DOHH2 (cell line): Measurements from ENCODE around the gene TLL2.

ENCODE experiments used
- H3F3A ChIP-seq: fragments of 200-600 bp; sonication (generic), shearing (Covaris generic); 2 replicates; pipeline ENCODE4 v1.6.0; 2016; ENCODE audit warnings: antibody characterized with exemption, mild to moderate bottlenecking; ENCODE audit not compliant: control insufficient read depth, insufficient read depth
- H3K27ac ChIP-seq: fragments of 200-600 bp; sonication (generic); 2 replicates; pipeline ENCODE4 v1.5.1; 2014; ENCODE audit warnings: low read depth, mild to moderate bottlenecking, low read length, moderate library complexity
- H3K27me3 ChIP-seq: fragments of 200-600 bp; sonication (generic); 2 replicates; pipeline ENCODE4 v1.6.1; 2014; ENCODE audit warnings: mild to moderate bottlenecking, low read length, mixed read lengths; ENCODE audit not compliant: control insufficient read depth
- H3K36me3 ChIP-seq: fragments of 200-600 bp; sonication (generic); 2 replicates; pipeline ENCODE4 v1.6.1; 2014; ENCODE audit warnings: mild to moderate bottlenecking, low read length, moderate library complexity, mixed read lengths; ENCODE audit not compliant: control insufficient read depth
- H3K4me1 ChIP-seq: fragments of 200-600 bp; sonication (generic); 2 replicates; pipeline ENCODE4 v1.6.1; 2014; ENCODE audit warnings: mild to moderate bottlenecking, low read length, mixed read lengths; ENCODE audit not compliant: control insufficient read depth
- H3K4me2 ChIP-seq: fragments of 200-600 bp; sonication (generic); 2 replicates; pipeline ENCODE4 v1.6.0; 2014; ENCODE audit warnings: mild to moderate bottlenecking, low read length, moderate library complexity
- H3K4me3 ChIP-seq: fragments of 200-600 bp; sonication (generic); 2 replicates; pipeline ENCODE4 v1.5.1; 2014; ENCODE audit warnings: mild to moderate bottlenecking, low read length, mixed read lengths
- H3K79me2 ChIP-seq: fragments of 200-600 bp; sonication (generic); 2 replicates; pipeline ENCODE4 v1.6.1; 2014; ENCODE audit warnings: mild to moderate bottlenecking, low read length, mixed read lengths; ENCODE audit not compliant: control insufficient read depth
- H3K9me2 ChIP-seq: fragments of 200-600 bp; sonication (generic); replicated peaks from 2 replicates; pipeline ENCODE4 v1.6.1; 2014; ENCODE audit warnings: mild to moderate bottlenecking, low read length, mixed read lengths; ENCODE audit not compliant: control insufficient read depth
- H3K9me3 ChIP-seq: fragments of 200-600 bp; sonication (generic); 2 replicates; pipeline ENCODE4 v1.6.1; 2014; ENCODE audit warnings: antibody characterized with exemption, low read length, mixed read lengths; ENCODE audit not compliant: control insufficient read depth, insufficient read depth
- H4K20me1 ChIP-seq: fragments of 200-600 bp; sonication (generic); 2 replicates; pipeline ENCODE4 v1.6.0; 2014; ENCODE audit warnings: low read depth, mild to moderate bottlenecking, antibody characterized with exemption, low read length, moderate library complexity; ENCODE audit not compliant: control insufficient read depth, insufficient read depth
- CTCF ChIP-seq: fragments of 200-600 bp; sonication (generic); IDR thresholded peaks from one replicate; pipeline ENCODE4 v1.5.1; 2014; ENCODE audit warnings: antibody characterized with exemption, mild to moderate bottlenecking, low read depth, low read length; ENCODE audit not compliant: poor library complexity, severe bottlenecking
- EZH2phosphoT487 ChIP-seq: fragments of 200-600 bp; sonication (generic); IDR thresholded peaks from 2 replicates; pipeline ENCODE4 v1.6.1; 2017; ENCODE audit warnings: borderline replicate concordance, mild to moderate bottlenecking, antibody characterized with exemption, low read length, moderate library complexity, mixed read lengths

TLL2 gene

GRCh38 chr10:96453856-96454583, 59.7 kb downstream of the TLL2 start:
- no peak overlapping the region for H3K4me2 ChIP-seq
- TF ChIP-seq CTCF (no peak), EZH2phosphoT487 (no peak)
- H3K9me2 ChIP-seq, result no peaks in the 10 kb centered on the region
- no peaks in the 10 kb centered on the region for H3K9me3 ChIP-seq
- peaks cover 5% of the 10 kb centered on the region for H3K27me3 ChIP-seq
- H3K4me1 ChIP-seq, result no peaks in the 10 kb centered on the region
- no peak overlapping the region for H3K27ac ChIP-seq
- no peaks in the 10 kb centered on the region for H4K20me1 ChIP-seq
- H3K79me2 ChIP-seq, result no peaks in the 10 kb centered on the region
- H3K36me3 ChIP-seq, result no peaks in the 10 kb centered on the region
- no peak overlapping the region for H3K4me3 ChIP-seq
- no peaks in the 10 kb centered on the region for H3F3A ChIP-seq

GRCh38 chr10:96452494-96453153, 61.1 kb downstream of the TLL2 start:
- TF ChIP-seq EZH2phosphoT487, result no peak
- no peak overlapping the region for H3K4me3 ChIP-seq
- H3K36me3 ChIP-seq, result no peaks in the 10 kb centered on the region
- H3K4me2 ChIP-seq, result no peak overlapping the region
- no peaks in the 10 kb centered on the region for H3K9me3 ChIP-seq
- H3K27ac ChIP-seq, result no peak overlapping the region
- H3K79me2 ChIP-seq, result no peaks in the 10 kb centered on the region
- H4K20me1 ChIP-seq, result no peaks in the 10 kb centered on the region
- H3F3A ChIP-seq, result no peaks in the 10 kb centered on the region
- no peaks in the 10 kb centered on the region for H3K9me2 ChIP-seq
- H3K27me3 ChIP-seq, result peaks cover 18% of the 10 kb centered on the region
- no peaks in the 10 kb centered on the region for H3K4me1 ChIP-seq

- Histone ChIP-seq H3K4me3 (no peak overlapping the region), H3K9me3 (no peaks in the 10 kb centered on the region), H3K4me1 (no peaks in the 10 kb centered on the region), H3K9me2 (no peaks in the 10 kb centered on the region), H4K20me1 (no peaks in the 10 kb centered on the region), H3K79me2 (no peaks in the 10 kb centered on the region), H3K4me2 (no peak overlapping the region), H3K27ac (no peak overlapping the region), H3F3A (no peaks in the 10 kb centered on the region), H3K36me3 (no peaks in the 10 kb centered on the region), H3K27me3 (peaks cover 18% of the 10 kb centered on the region)
- no peak for TF ChIP-seq CTCF
- TF ChIP-seq EZH2phosphoT487, result no peak
Measured at GRCh38 chr10:96450529-96451207, 63.1 kb downstream of the TLL2 start.

- H3K79me2 ChIP-seq, result no peaks in the 10 kb centered on the region
- H4K20me1 ChIP-seq, result no peaks in the 10 kb centered on the region
- H3K36me3 ChIP-seq, result no peaks in the 10 kb centered on the region
- no peak overlapping the region for H3K4me3 ChIP-seq
- no peak overlapping the region for H3K27ac ChIP-seq
- H3K4me2 ChIP-seq, result no peak overlapping the region
- no peaks in the 10 kb centered on the region for H3F3A ChIP-seq
- no peaks in the 10 kb centered on the region for H3K9me3 ChIP-seq
- no peaks in the 10 kb centered on the region for H3K4me1 ChIP-seq
- H3K9me2 ChIP-seq, result no peaks in the 10 kb centered on the region
- TF ChIP-seq CTCF, result no peak
- TF ChIP-seq EZH2phosphoT487, result no peak
- H3K27me3 ChIP-seq, result peaks cover 16% of the 10 kb centered on the region
Measured at GRCh38 chr10:96448558-96448957, 65.2 kb downstream of the TLL2 start.
